Measurements from ENCODE around the gene LRRC66. TPM values are rescaled to one million over a fixed set of nuclear protein-coding genes. Genes with fewer than 3 reads are reported as not detected.

The LRRC66 gene
- total RNA-seq, 1 experiment from 2014 or later = not detected

- H3K4me1 Mint-ChIP-seq = peaks cover 0 to 4% of the 10 kb centered on the region in 2 experiments; a peak in 2 of 4 replicates
- H3K4me2 ChIP-seq (ENCODE audit: insufficient read depth, insufficient read length, low read length) = no peak overlapping the region
- WGBS (ENCODE audit: extremely low coverage, insufficient read length, low lambda C conversion rate) = no CpG with 5 or more reads among the region's 1 CpG
These were observed 54.3 kb downstream of the LRRC66 start for GRCh38 chr4:51965862-51966261.

More at GRCh38 chr4:51965862-51966261, 54.3 kb downstream of the LRRC66 start:
- no peak overlapping the region for H2AK5ac ChIP-seq (ENCODE audit: insufficient read length, low read length)
- no peak overlapping the region for H2BK120ac ChIP-seq (ENCODE audit: low read depth, low read length, poor library complexity, severe bottlenecking)
- no peak overlapping the region for H2BK20ac ChIP-seq (ENCODE audit: low read depth, low read length, poor library complexity, severe bottlenecking)
- no peak for TF ChIP-seq CTCF (conservative IDR thresholded peaks at IDR 0.05)
- H3K9me3 Mint-ChIP-seq = peaks cover 15 to 77% of the 10 kb centered on the region in 2 experiments
- H3K79me2 ChIP-seq (ENCODE audit: insufficient read depth, low read length) = no peaks in the 10 kb centered on the region
- peaks cover 0 to 4% (median 0%) of the 10 kb centered on the region in 3 experiments; a peak in 1 of 7 replicates for H3K36me3 Mint-ChIP-seq (ENCODE audit: insufficient read depth in 1 of 3, low read depth in 3 of 3)
- DNase-seq = no peak
- no peak overlapping the region for H2BK12ac ChIP-seq (ENCODE audit: insufficient read length, low read depth, low read length)
- H3K4me3 Mint-ChIP-seq = no peak overlapping the region
- no peak overlapping the region for H3K23ac ChIP-seq (ENCODE audit: insufficient read length, low read depth, low read length)
- no peaks in the 10 kb centered on the region for H3K23me2 ChIP-seq (ENCODE audit: insufficient read length, low read depth, low read length, poor library complexity, severe bottlenecking)
- H3T11ph ChIP-seq (ENCODE audit: low read length) = no peak overlapping the region
- H3K4ac ChIP-seq (ENCODE audit: low read depth, low read length) = no peak overlapping the region
- no peak overlapping the region for H3K9ac ChIP-seq (ENCODE audit: extremely low read depth, insufficient read length, low read length)
- H4K8ac ChIP-seq (replicated peaks; ENCODE audit: insufficient read length, low read depth, low read length) = no peak overlapping the region
- no peak overlapping the region for H3K27ac ChIP-seq (ENCODE audit: insufficient read length, low read depth, low read length)
- peaks cover 2% of the 10 kb centered on the region for H3K27me3 Mint-ChIP-seq (ENCODE audit: low read depth)
- H2BK5ac ChIP-seq (ENCODE audit: insufficient read length, low read length) = no peak overlapping the region
- H4K5ac ChIP-seq (ENCODE audit: insufficient read length, low read depth, low read length) = no peak overlapping the region
- H3K27me3 ChIP-seq (ENCODE audit: insufficient read depth, low read length) = no peaks in the 10 kb centered on the region
- H3K79me1 ChIP-seq (ENCODE audit: insufficient read depth, low read depth, low read length, poor library complexity, severe bottlenecking) = no peaks in the 10 kb centered on the region
- H3K14ac ChIP-seq (ENCODE audit: insufficient read depth, low read length) = no peak overlapping the region
- H3K4me1 ChIP-seq (ENCODE audit: insufficient read depth, low read length) = no peaks in the 10 kb centered on the region
- H3K27ac Mint-ChIP-seq = no peak overlapping the region
- H2BK15ac ChIP-seq (ENCODE audit: low read depth, low read length) = no peak overlapping the region
- H4K91ac ChIP-seq (ENCODE audit: insufficient read length, low read depth, low read length) = no peak overlapping the region
- peaks cover 4% of the 10 kb centered on the region for H3K9me3 ChIP-seq (ENCODE audit: control insufficient read depth, low read depth, low read length)
- no peak overlapping the region for H3K56ac ChIP-seq (ENCODE audit: insufficient read length, low read depth, low read length)
- no peak overlapping the region for H3K18ac ChIP-seq (ENCODE audit: insufficient read length, low read depth, low read length)
- H2AFZ ChIP-seq (ENCODE audit: low read length) = no peak overlapping the region
- no peaks in the 10 kb centered on the region for H4K20me1 ChIP-seq (ENCODE audit: control insufficient read depth, insufficient read depth, insufficient read length)
